Stimulated activated CD4-positive, alpha-beta T cell treated with anti-CD3 and anti-CD28 coated beads, Interleukin-1b, Interleukin-23, amount 100 ng/mL, for 1 hour (primary cell): ENCODE data around the gene GAD1.

Experiments used
- DNase-seq, 2 donors: peaks; one replicate each; pipeline ENCODE4 v3.0.0-alpha.2; 2020; ENCODE audit warnings: low read depth in 2 of 2

GAD1 gene

GRCh38 chr2:170845343-170845742 lies 28.7 kb downstream of the GAD1 start:
- DNase-seq, result no peak

- DNase-seq, result no peak
Observed at GRCh38 chr2:170846314-170846713, 29.6 kb downstream of the GAD1 start.

- DNase-seq, result no peak
Observed at GRCh38 chr2:170847716-170848115, 31.0 kb downstream of the GAD1 start.

GRCh38 chr2:170848587-170848986 lies 31.9 kb downstream of the GAD1 start:
- DNase-seq, result no peak

- DNase-seq, result no peak
Observed at GRCh38 chr2:170850251-170850650, 33.6 kb downstream of the GAD1 start.

GRCh38 chr2:170851635-170852034 lies 34.9 kb downstream of the GAD1 start:
- no peak for DNase-seq

- no peak for DNase-seq
Observed at GRCh38 chr2:170856066-170856465, 39.4 kb downstream of the GAD1 start.

GRCh38 chr2:170862286-170862902 lies 45.7 kb downstream of the GAD1 start:
- no peak for DNase-seq

GRCh38 chr2:170863087-170863486 lies 46.4 kb downstream of the GAD1 start:
- DNase-seq, result no peak

- no peak for DNase-seq
Observed at GRCh38 chr2:170869036-170869435, 52.3 kb downstream of the GAD1 start.

GRCh38 chr2:170869461-170869860 lies 52.8 kb downstream of the GAD1 start:
- no peak for DNase-seq

- peak; percentile 43 to 60 for DNase-seq
Observed at GRCh38 chr2:170873035-170873692, 56.5 kb downstream of the GAD1 start.

GRCh38 chr2:170878066-170878465 lies 61.4 kb downstream of the GAD1 start:
- DNase-seq, result no peak

- DNase-seq, result no peak
Observed at GRCh38 chr2:170878505-170878904, 61.8 kb downstream of the GAD1 start.

GRCh38 chr2:170881840-170882239 lies 65.2 kb downstream of the GAD1 start:
- no peak for DNase-seq

GRCh38 chr2:170882758-170883157 lies 66.1 kb downstream of the GAD1 start:
- no peak for DNase-seq

GRCh38 chr2:170883683-170884082 lies 67.0 kb downstream of the GAD1 start:
- no peak for DNase-seq

- no peak for DNase-seq
Observed at GRCh38 chr2:170885130-170885791, 68.6 kb downstream of the GAD1 start.

GRCh38 chr2:170886386-170886785 lies 69.7 kb downstream of the GAD1 start:
- no peak for DNase-seq

- no peak for DNase-seq
Observed at GRCh38 chr2:170887496-170887895, 70.8 kb downstream of the GAD1 start.

- DNase-seq, result no peak
Observed at GRCh38 chr2:170887896-170888295, 71.2 kb downstream of the GAD1 start.

- DNase-seq, result no peak
Observed at GRCh38 chr2:170891893-170892292, 75.2 kb downstream of the GAD1 start.

- no peak for DNase-seq
Observed at GRCh38 chr2:170892391-170892951, 75.8 kb downstream of the GAD1 start.
